GM18861 (cell line): ENCODE results near the gene BRAT1.
"Not testable (repeated sequence)": the region's sequence is repeated elsewhere in the genome, so short reads cannot be mapped to it uniquely, and the experiment has no call there.

Experiments
- ATAC-seq: cut with Tn5 transposase; IDR thresholded peaks from one replicate; pipeline ENCODE4 v1.9.1; 2021; ENCODE audit not compliant: unreplicated experiment

Gene BRAT1

GRCh38 chr7:2539031-2539911 is 16.1 kb downstream of the BRAT1 start:
- ATAC-seq, result no peak

GRCh38 chr7:2537981-2538851 is 17.1 kb downstream of the BRAT1 start:
- no peak for ATAC-seq

- not testable (repeated sequence) for ATAC-seq
Measured at GRCh38 chr7:2535872-2536627, 19.3 kb downstream of the BRAT1 start.

GRCh38 chr7:2534214-2534613 is 21.1 kb downstream of the BRAT1 start:
- not testable (repeated sequence) for ATAC-seq

- ATAC-seq, result not testable (repeated sequence)
Measured at GRCh38 chr7:2533566-2533965, 21.8 kb downstream of the BRAT1 start.

GRCh38 chr7:2532816-2533215 is 22.5 kb downstream of the BRAT1 start:
- not testable (repeated sequence) for ATAC-seq

GRCh38 chr7:2532199-2532772 is 23.0 kb downstream of the BRAT1 start:
- not testable (repeated sequence) for ATAC-seq

- ATAC-seq, result not testable (repeated sequence)
Measured at GRCh38 chr7:2531796-2532110, 23.6 kb downstream of the BRAT1 start.

- ATAC-seq, result not testable (repeated sequence)
Measured at GRCh38 chr7:2530994-2531795, 24.1 kb downstream of the BRAT1 start.

- peak; percentile 43 for ATAC-seq
Measured at GRCh38 chr7:2530071-2530987, 25.0 kb downstream of the BRAT1 start.

GRCh38 chr7:2529161-2530070 is 25.9 kb downstream of the BRAT1 start:
- peak; percentile 44 for ATAC-seq

GRCh38 chr7:2528481-2529095 is 26.7 kb downstream of the BRAT1 start:
- ATAC-seq, result no peak

GRCh38 chr7:2527505-2528467 is 27.5 kb downstream of the BRAT1 start:
- ATAC-seq, result no peak

GRCh38 chr7:2526659-2527504 is 28.4 kb downstream of the BRAT1 start:
- no peak for ATAC-seq
